ENCODE results near the gene PTPRE. TPM values are rescaled to one million over a fixed set of nuclear protein-coding genes. Genes with fewer than 3 reads are reported as not detected.

PTPRE gene
- total and polyA plus RNA-seq, 10 of the 15 experiments (the other 5 are each of a cell fraction or from before 2014, with no cell fraction given), result 2.9 to 7.6 (median 5.8) TPM

GRCh38 chr10:127997937-127998336 is 91.0 kb downstream of the PTPRE start:
- Histone ChIP-seq H4K20me1 (ENCODE audit: control insufficient read depth, insufficient read depth) (no peaks in the 10 kb centered on the region), H3K9me3 (replicated peaks; ENCODE audit: control insufficient read depth, insufficient read depth, low read length) (no peaks in the 10 kb centered on the region), H3K4me3 (no peak overlapping the region), H3K79me2 (ENCODE audit: control insufficient read depth, insufficient read depth, low read length) (no peaks in the 10 kb centered on the region), H3K4me1 (ENCODE audit: control insufficient read depth, insufficient read depth, low read length) (no peaks in the 10 kb centered on the region), H3K4me2 (ENCODE audit: control insufficient read depth, insufficient read depth) (no peak overlapping the region), H3K36me3 (ENCODE audit: control insufficient read depth in 2 of 2, insufficient read depth in 2 of 2, low read length in 1 of 2) (no peaks in the 10 kb centered on the region), H3K27me3 (replicated peaks in 1 of 2; ENCODE audit: control insufficient read depth in 2 of 2, insufficient read depth in 2 of 2, low read length in 1 of 2) (no peaks in the 10 kb centered on the region; a peak in 2 of 4 replicates), H3K9ac (ENCODE audit: control insufficient read depth, insufficient read depth, low read length) (no peak overlapping the region), H3K27ac (ENCODE audit: control insufficient read depth, insufficient read depth) (no peak overlapping the region), H2AFZ (ENCODE audit: control insufficient read depth, low read depth, low read length) (no peak overlapping the region)
- TF ChIP-seq E2F8 (IDR thresholded peaks at IDR 0.05; ENCODE audit: low read depth, partially characterized antibody) (no peak), BMI1 (IDR thresholded peaks at IDR 0.05; ENCODE audit: borderline replicate concordance) (peak; percentile 51; the same call in 1 of the 2 replicates), CEBPZ (IDR thresholded peaks at IDR 0.05; ENCODE audit: low read depth, low read length) (no peak)
- ATAC-seq, result no peak
- no peak for FAIRE-seq
- intact Hi-C loops (cut with micrococcal nuclease; ENCODE audit: unreplicated experiment) (no loop called here), in situ Hi-C loops (cut with MboI) (no loop called here)
- ChIA-PET RAD21 (ENCODE audit: unreplicated experiment) (no interaction called here), CTCF (no interaction called here), POLR2A (no interaction called here), SMC1A (ENCODE audit: uncharacterized antibody, unreplicated experiment) (no interaction called here)
- no peak for DNase-seq (ENCODE audit: low read depth, low spot score)
- no TSS peak for BruUV-seq (replicated peaks)
- 16% methylated on average over 8 of the region's 8 CpGs for WGBS (ENCODE audit: insufficient coverage, insufficient replicate concordance, low lambda C conversion rate, missing lambda C conversion rate)
